Cardiac atrium fibroblast (primary cell): Measurements from ENCODE around the gene ADCY1. TPM values are rescaled to one million over a fixed set of nuclear protein-coding genes. Genes with fewer than 3 reads are reported as not detected.

Experiments
- total RNA-seq: library from RNA; depleted of rRNA; stranded (reverse); fragments of >200 nt; gene quantifications from 2 replicates; pipeline ENCODE4 v1.2.3, GENCODE V29; 2015

Gene ADCY1
- total RNA-seq: 0.36 and 0.49 TPM in 2 replicates

GRCh38 chr7:45573661-45574415 is at the start of gene ADCY1:
ADCY1 (plus strand) TSS chr7:45574368; CDS start chr7:45574544, 176 bp downstream.

